Measurements from ENCODE around the gene ROMO1. TPM values are rescaled to one million over a fixed set of nuclear protein-coding genes. Genes with fewer than 3 reads are reported as not detected.

Gene ROMO1
- total and polyA plus RNA-seq, 2 of the 8 experiments (the other 6 are each of a cell fraction or from before 2014, with no cell fraction given), result 164 to 702 TPM

- Histone ChIP-seq H3K79me1 (ENCODE audit: low read depth, low read length) (no peaks in the 10 kb centered on the region), H2AK5ac (ENCODE audit: low read depth, low read length) (no peak overlapping the region), H3K23ac (ENCODE audit: insufficient read length) (no peak overlapping the region), H3K79me2 (ENCODE audit: control insufficient read depth in 1 of 2, insufficient read depth in 2 of 2, low read length in 2 of 2) (peaks cover 35 to 39% of the 10 kb centered on the region in 2 experiments), H4K8ac (ENCODE audit: extremely low read depth, insufficient read depth, low read length) (no peak overlapping the region), H3K4me2 (ENCODE audit: insufficient read depth in 1 of 2, low read depth in 2 of 2, low read length in 2 of 2) (no peak overlapping the region), H2BK12ac (ENCODE audit: low read depth, low read length) (no peak overlapping the region), H3K9ac (replicated peaks in 1 of 4; ENCODE audit: extremely low read depth in 1 of 4, low read depth in 3 of 4, low read length in 3 of 4) (no peak overlapping the region), H3K27ac (ENCODE audit: low read depth, low read length) (no peak overlapping the region), H3K27me3 (replicated peaks in 1 of 4; ENCODE audit: control insufficient read depth in 3 of 4, extremely low read depth in 1 of 4, insufficient read depth in 3 of 4, low read length in 3 of 4) (no peaks in the 10 kb centered on the region), H2AFZ (ENCODE audit: low read length) (no peak overlapping the region), H2BK20ac (ENCODE audit: low read length) (no peak overlapping the region), H3K36me3 (ENCODE audit: control insufficient read depth in 2 of 4, insufficient read depth in 4 of 4, low read length in 3 of 4) (peaks cover 0 to 7% (median 3%) of the 10 kb centered on the region in 4 experiments; a peak in 5 of 8 replicates), H3K14ac (ENCODE audit: insufficient read length) (no peak overlapping the region), H3K18ac (ENCODE audit: extremely low read depth, low read length) (no peak overlapping the region), H2BK15ac (ENCODE audit: low read length) (no peak overlapping the region), H3K56ac (replicated peaks; ENCODE audit: insufficient read length, low read depth, low read length) (no peak overlapping the region), H4K20me1 (replicated peaks in 1 of 2; ENCODE audit: control insufficient read depth in 1 of 2, insufficient read depth in 2 of 2, low read length in 2 of 2) (peaks cover 25 to 28% of the 10 kb centered on the region in 2 experiments), H4K91ac (replicated peaks; ENCODE audit: insufficient read length, low read length) (no peak overlapping the region), H4K5ac (ENCODE audit: insufficient read length, low read depth, low read length) (no peak overlapping the region), H3K23me2 (ENCODE audit: low read depth, low read length) (peaks cover 9% of the 10 kb centered on the region), H3K4me1 (replicated peaks in 1 of 4; ENCODE audit: control insufficient read depth in 3 of 4, insufficient read depth in 4 of 4, low read length in 3 of 4) (peaks cover 0 to 3% (median 0%) of the 10 kb centered on the region in 4 experiments; a peak in 3 of 7 replicates), H2BK120ac (replicated peaks; ENCODE audit: low read depth, low read length) (no peak overlapping the region), H3K4me3 (ENCODE audit: extremely low read depth in 1 of 4, insufficient read depth in 2 of 4, low read depth in 3 of 4, low read length in 4 of 4) (no peak overlapping the region), H3K4ac (replicated peaks; ENCODE audit: insufficient read length, low read depth, low read length) (no peak overlapping the region), H3K9me3 (ENCODE audit: insufficient read depth in 2 of 2, low read depth in 1 of 2, low read length in 1 of 2) (no peaks in the 10 kb centered on the region), H2BK5ac (ENCODE audit: low read depth, low read length) (no peak overlapping the region)
- ChIA-PET CTCF (ENCODE audit: partially characterized antibody) (interaction anchor here (0.9 to 1.7 kb wide), 5 partner anchors 11 to 61 kb away, joined by 3 to 4 read pairs (median 3); no protein-coding TSS in a partner anchor), POLR2A (ENCODE audit: partially characterized antibody) (interaction anchor here (0.6 to 4.7 kb wide), 12 partner anchors 9 to 77 kb away, joined by 3 to 49 read pairs (median 10); partner anchors contain the start of genes NFS1, RBM39, ROMO1 and SPAG4)
- 97% methylated on average over 17 of the region's 17 CpGs; no CpG with 5 or more reads in 1 of the 2 experiments for WGBS, 2 experiments (ENCODE audit: extremely low coverage in 1 of 2, insufficient coverage in 1 of 2, insufficient read length in 1 of 2, insufficient replicate concordance in 2 of 2, low coverage in 1 of 2, low lambda C conversion rate in 2 of 2, missing lambda C conversion rate in 1 of 2)
- DNase-seq (ENCODE audit: low read depth in 1 of 2, low spot score in 2 of 2) (peak in 1 of 2 experiments; percentile 31), FAIRE-seq (no peak)
- TF ChIP-seq EZH2 (IDR thresholded peaks at IDR 0.05; ENCODE audit: low read depth, low read length, severe bottlenecking) (no peak), RFX5 (IDR thresholded peaks at IDR 0.05; ENCODE audit: borderline replicate concordance, low read depth, low read length) (no peak), GTF2F1 (IDR thresholded peaks at IDR 0.05; ENCODE audit: borderline replicate concordance, low read depth, low read length) (no peak), CREB1 (IDR thresholded peaks at IDR 0.05) (no peak), NRF1 (IDR thresholded peaks at IDR 0.05; ENCODE audit: low read depth, low read length) (no peak), PHF8 (conservative IDR thresholded peaks at IDR 0.05; ENCODE audit: low read depth, low read length) (no peak), BACH1 (IDR thresholded peaks at IDR 0.05; ENCODE audit: low read length) (no peak), TCF12 (IDR thresholded peaks at IDR 0.05; ENCODE audit: low read depth, low read length) (no peak), CTBP2 (IDR thresholded peaks at IDR 0.05; ENCODE audit: borderline replicate concordance, insufficient read depth, insufficient read length, low read length) (no peak), ASH2L (IDR thresholded peaks at IDR 0.05; ENCODE audit: low read length) (no peak), KDM1A (IDR thresholded peaks at IDR 0.05; ENCODE audit: borderline replicate concordance, low read length) (no peak), RBBP5 (IDR thresholded peaks at IDR 0.05; ENCODE audit: borderline replicate concordance, low read depth, low read length) (no peak), EGR1 (IDR thresholded peaks at IDR 0.05; ENCODE audit: borderline replicate concordance, low read depth, low read length) (no peak), CBX8 (IDR thresholded peaks at IDR 0.05; ENCODE audit: borderline replicate concordance, low read depth, low read length) (no peak)
Measured at GRCh38 chr20:35665949-35666288, 33.3 kb upstream of the ROMO1 start.
